Measurements from ENCODE around the gene TTF2. TPM values are rescaled to one million over a fixed set of nuclear protein-coding genes. Genes with fewer than 3 reads are reported as not detected.
A peak's percentile ranks its signal among the peaks of the same experiment; 100 is the strongest.

The TTF2 gene
- total and polyA plus RNA-seq, 9 of the 15 experiments (the other 6 are each of a cell fraction or from before 2014, with no cell fraction given), result 9.4 to 71.1 (median 42.1) TPM

DNA sequence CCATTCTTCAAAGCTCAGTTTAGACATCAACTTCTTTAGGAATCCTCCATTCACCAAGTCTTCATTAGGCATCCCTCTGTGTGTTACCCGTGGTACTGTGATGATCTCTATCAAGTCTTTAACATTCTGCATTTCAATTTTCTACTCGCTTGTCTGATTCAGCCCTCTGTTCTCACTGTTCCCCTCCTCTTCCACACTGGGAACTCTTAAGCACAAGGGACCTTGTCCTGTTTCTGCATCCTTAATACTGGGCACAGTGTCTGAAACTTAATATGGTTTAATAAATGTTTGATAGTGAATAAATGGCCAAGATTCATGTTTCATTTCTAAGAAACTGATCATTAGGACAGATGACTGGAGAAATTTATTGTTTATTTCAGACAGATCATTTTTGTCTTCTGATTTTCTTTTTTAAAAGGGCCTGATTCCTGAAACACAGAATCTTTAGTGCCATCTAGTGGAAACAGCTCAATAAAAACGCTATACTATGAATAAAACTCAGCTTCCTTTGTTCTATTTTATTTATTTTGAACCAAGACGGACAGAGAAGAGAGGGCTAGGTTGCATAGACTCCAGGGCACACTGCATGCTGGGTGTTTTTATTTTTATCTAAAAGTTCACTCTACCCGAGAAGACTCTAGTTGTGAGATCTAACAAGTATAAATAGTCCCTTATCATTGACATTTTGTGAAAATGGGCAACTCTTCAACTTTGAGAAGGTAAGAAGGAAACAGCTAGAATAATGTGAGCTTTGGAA is 68.4 kb downstream of the TTF2 start:
- Histone ChIP-seq H3K9me1 (ENCODE audit: control insufficient read depth, insufficient read depth, low read length) (no peaks in the 10 kb centered on the region), H3K4me3 (no peak overlapping the region), H3K79me2 (ENCODE audit: control insufficient read depth, insufficient read depth, low read length) (no peaks in the 10 kb centered on the region), H3K27me3 (ENCODE audit: control insufficient read depth in 2 of 2, insufficient read depth in 2 of 2, low read length in 2 of 2) (peaks cover 6% of the 10 kb centered on the region in 2 experiments; a peak in 1 of 5 replicates), H3K9me3 (replicated peaks; ENCODE audit: control insufficient read depth, insufficient read depth, low read depth, low read length) (no peaks in the 10 kb centered on the region), H3K4me1 (replicated peaks in 1 of 2; ENCODE audit: control insufficient read depth in 2 of 2, insufficient read depth in 2 of 2, low read length in 2 of 2) (peaks cover 0 to 8% of the 10 kb centered on the region in 2 experiments; a peak in 2 of 5 replicates), H2AFZ (ENCODE audit: low read depth, low read length) (peak overlapping the region; percentile 52), H3K4me2 (ENCODE audit: insufficient read depth, low read length) (0 out of 2 replicates have a peak overlapping the region, but pooled peaks have one; percentile 25), H4K20me1 (replicated peaks; ENCODE audit: control insufficient read depth, insufficient read depth, low read length) (no peaks in the 10 kb centered on the region), H3K36me3 (ENCODE audit: control insufficient read depth, insufficient read depth, low read length) (no peaks in the 10 kb centered on the region), H3K9ac (ENCODE audit: insufficient read depth in 1 of 2, low read depth in 2 of 2, low read length in 2 of 2) (no peak overlapping the region), H3K27ac (ENCODE audit: extremely low read depth, low read depth, low read length) (no peak overlapping the region)
- in situ Hi-C loops (cut with MboI) (no loop called here), intact Hi-C loops (cut with micrococcal nuclease) (loop anchor here (1.0 to 10.0 kb wide), 4 partner anchors 60 to 554 kb away; partner anchors contain the start of gene CD58)
- peak in 2 of 4 experiments; percentile 48 to 49 for DNase-seq (ENCODE audit: extremely low read depth in 1 of 4, low spot score in 3 of 4)
- peak; percentile 57 for FAIRE-seq
- no TSS peak for BruUV-seq (replicated peaks)
- WGBS (ENCODE audit: insufficient coverage, low coverage, missing lambda C conversion rate), result 9% methylated on average over 5 of the region's 5 CpGs
- peak; percentile 72 for ATAC-seq
- CTCF ChIA-PET (ENCODE audit: low intra/inter-chr PET ratio), result interaction anchor here (0.6 to 3.0 kb wide), 7 partner anchors 12 to 990 kb away, joined by 3 to 44 read pairs (median 3); no protein-coding TSS in a partner anchor
- POLR2A ChIA-PET, result interaction anchor here (0.6 to 2.1 kb wide), 11 partner anchors 8 to 162 kb away, joined by 3 to 13 read pairs (median 3); partner anchors contain the start of gene TTF2
- TF ChIP-seq THRB (CRISPR knock-in tag; conservative IDR thresholded peaks at IDR 0.05), result no peak
- no peak for TF ChIP-seq CBX8 (IDR thresholded peaks at IDR 0.05; ENCODE audit: borderline replicate concordance, extremely low read depth, low read depth, low read length, poor library complexity, severe bottlenecking)
- no peak for TF ChIP-seq LEF1 (IDR thresholded peaks at IDR 0.05)
- TF ChIP-seq SNRNP70 (optimal IDR thresholded peaks at IDR 0.05; ENCODE audit: low read depth, low read length), result no peak
- TF ChIP-seq ZNF592 (IDR thresholded peaks at IDR 0.05), result no peak
- no peak for TF ChIP-seq HDGF (IDR thresholded peaks at IDR 0.05)

All from K562 (cell line).